MG63 (cell line): ENCODE data around the gene PRKCE. TPM values are rescaled to one million over a fixed set of nuclear protein-coding genes. Genes with fewer than 3 reads are reported as not detected.

Experiments used
- DNase-seq: peaks from one replicate; pipeline ENCODE4 v3.0.0-alpha.2; 2020
- H3K27me3 ChIP-seq: fragments of 250-450 bp; sonication (Bioruptor Pico); 2 replicates; pipeline ENCODE4 v1.5.1; 2020; ENCODE audit warnings: mild to moderate bottlenecking, moderate library complexity
- H3K36me3 ChIP-seq: fragments of 250-450 bp; sonication (Bioruptor Pico); 2 replicates; pipeline ENCODE4 v1.5.1; 2020; ENCODE audit warnings: mild to moderate bottlenecking, moderate library complexity
- H3K4me3 ChIP-seq: fragments of 250-450 bp; sonication (Bioruptor Pico); 2 replicates; pipeline ENCODE4 v1.5.1; 2020; ENCODE audit warnings: mild to moderate bottlenecking, moderate library complexity
- H3K9me3 ChIP-seq: fragments of 250-450 bp; sonication (Bioruptor Pico); 2 replicates; pipeline ENCODE4 v1.5.1; 2020; ENCODE audit warnings: mild to moderate bottlenecking, moderate library complexity
- total RNA-seq: library from RNA; depleted of rRNA; stranded (reverse); fragments of >200 nt; shearing (Covaris generic); gene quantifications from 2 replicates; pipeline ENCODE4 v1.2.3, GENCODE V29; 2014; ENCODE audit warnings: low replicate concordance

Gene PRKCE
- total RNA-seq, 1 experiment from 2014 or later: 16.9 TPM

DNA sequence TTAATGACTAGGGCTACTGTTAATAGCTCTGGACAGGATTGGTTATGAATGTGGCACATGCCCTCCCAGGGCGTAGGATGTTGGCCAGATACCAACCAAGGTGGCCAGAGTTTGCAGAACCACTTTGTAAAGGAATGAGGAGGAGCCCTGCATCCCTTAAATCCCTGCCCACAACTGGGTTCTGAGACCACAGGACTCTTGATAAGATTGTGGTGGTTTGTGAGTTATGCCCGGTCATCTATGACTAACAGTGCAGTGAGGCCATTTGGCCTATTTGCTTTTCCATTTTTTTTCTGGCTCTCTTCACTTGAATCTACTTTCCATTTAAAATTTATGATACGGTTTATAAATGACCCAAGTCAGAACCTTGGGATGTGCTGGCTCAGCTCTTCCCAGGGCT, 294.5 kb downstream of the PRKCE start:
- Histone ChIP-seq H3K36me3 (peaks cover 10% of the 10 kb centered on the region), H3K27me3 (no peaks in the 10 kb centered on the region), H3K9me3 (no peaks in the 10 kb centered on the region), H3K4me3 (no peak overlapping the region)
- peak; percentile 84 for DNase-seq

DNA sequence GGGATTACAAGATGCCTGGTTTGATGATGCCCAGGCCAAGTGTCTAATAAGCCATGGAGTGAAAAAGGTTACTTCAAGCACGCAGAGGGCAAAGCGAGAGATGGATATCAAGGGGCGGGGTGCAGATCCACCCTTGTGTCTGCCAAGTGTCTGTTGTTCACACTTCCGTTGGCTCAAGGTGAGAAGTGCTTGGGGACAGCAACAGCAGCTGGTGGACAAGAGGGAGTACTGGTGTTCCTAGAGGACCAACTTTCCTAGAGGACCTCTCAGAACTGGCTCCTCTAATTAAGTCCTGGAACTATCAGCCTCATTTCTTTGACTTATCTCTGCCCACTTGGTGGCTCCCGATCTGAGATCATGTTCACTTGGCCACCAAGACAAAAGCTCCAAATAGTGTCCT, 299.1 kb downstream of the PRKCE start:
- H3K36me3 ChIP-seq: no peaks in the 10 kb centered on the region
- H3K9me3 ChIP-seq: no peaks in the 10 kb centered on the region
- H3K27me3 ChIP-seq: no peaks in the 10 kb centered on the region
- no peak for DNase-seq
- no peak overlapping the region for H3K4me3 ChIP-seq

DNA sequence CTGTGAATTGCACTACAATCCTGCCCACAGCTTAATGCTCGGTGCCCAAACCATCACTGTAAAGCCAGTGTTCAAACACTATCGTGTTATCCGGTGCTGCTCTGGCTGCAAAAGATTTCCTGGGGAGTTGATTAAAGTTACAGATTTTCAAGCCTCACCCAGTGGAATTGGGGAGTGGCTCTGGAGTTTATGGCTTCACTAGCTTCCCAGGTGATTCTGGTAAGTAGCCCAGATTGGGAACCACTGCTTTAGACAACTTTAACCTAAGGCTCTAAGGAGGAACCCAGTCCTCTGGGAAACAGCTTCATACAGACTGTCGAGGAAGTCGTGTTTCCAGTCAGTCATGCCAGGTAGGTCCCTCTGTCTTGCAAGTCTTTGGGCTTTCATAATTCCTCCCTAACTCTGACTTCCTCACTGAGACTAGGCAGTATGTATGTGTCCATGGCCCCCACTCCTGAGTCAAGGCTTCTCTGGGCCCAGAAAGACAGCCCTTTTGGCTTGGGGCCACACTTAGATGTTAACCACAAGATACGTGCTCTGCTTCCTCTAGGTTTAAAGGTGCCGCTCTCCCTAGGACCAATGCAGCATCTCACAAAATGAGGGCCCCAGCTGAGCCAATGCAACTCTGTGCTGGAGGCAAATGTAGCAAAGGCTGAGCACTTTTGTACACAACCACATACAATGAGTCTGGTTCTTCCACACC, 299.7 kb downstream of the PRKCE start:
- no peaks in the 10 kb centered on the region for H3K36me3 ChIP-seq
- no peak for DNase-seq
- no peak overlapping the region for H3K4me3 ChIP-seq
- H3K27me3 ChIP-seq: no peaks in the 10 kb centered on the region
- H3K9me3 ChIP-seq: no peaks in the 10 kb centered on the region

DNA sequence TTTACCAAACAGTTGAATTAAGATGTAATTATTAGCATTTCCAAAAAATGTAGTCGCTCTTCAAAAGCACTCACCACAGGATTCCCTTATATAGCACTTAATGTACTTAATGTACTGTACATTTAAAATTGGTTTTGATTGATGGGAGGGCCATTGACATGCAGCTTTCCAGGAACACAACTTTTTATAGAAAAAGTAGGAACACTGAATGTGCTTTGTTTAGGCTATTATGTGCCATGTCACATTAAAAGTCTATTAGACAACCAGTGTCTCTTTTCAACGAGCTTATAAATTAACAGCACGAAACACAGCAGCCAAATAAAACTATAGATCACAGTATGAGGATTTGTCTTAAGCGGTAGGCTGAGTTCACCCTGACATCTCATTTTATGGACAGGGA, 301.1 kb downstream of the PRKCE start:
- Histone ChIP-seq H3K27me3 (no peaks in the 10 kb centered on the region), H3K9me3 (no peaks in the 10 kb centered on the region), H3K4me3 (no peak overlapping the region), H3K36me3 (no peaks in the 10 kb centered on the region)
- DNase-seq: no peak

DNA sequence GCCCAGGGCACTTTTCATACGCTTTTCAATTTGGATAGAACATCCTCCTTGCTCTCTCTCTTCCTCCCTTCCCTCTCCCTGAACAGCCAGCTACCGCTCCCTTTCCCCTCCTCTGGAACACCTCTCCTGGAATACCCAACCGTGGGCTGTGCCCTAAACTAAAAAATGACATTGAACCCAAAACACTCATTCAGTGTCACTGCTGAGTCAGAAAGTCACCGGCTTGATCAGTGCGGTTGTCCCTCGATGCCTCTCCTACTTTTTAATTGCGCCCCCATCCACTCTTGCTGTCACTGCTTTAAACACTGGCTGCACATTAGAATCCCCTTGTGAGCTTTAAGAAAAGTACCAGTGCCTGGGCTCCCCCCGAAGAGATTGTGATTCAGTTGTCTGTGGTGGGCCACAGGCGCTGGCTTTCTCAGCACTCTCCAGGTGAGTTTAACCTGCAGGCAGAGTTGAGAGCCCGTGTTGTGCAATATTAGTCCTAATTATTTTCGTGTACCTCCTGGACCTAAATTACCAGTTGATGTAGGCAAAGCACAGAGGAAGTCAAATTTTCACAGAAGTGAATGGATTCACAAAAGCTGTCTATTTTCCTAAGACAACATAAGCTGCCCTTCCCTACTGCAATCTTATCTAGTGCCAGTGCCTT, 302.0 kb downstream of the PRKCE start:
- H3K27me3 ChIP-seq: no peaks in the 10 kb centered on the region
- H3K4me3 ChIP-seq: no peak overlapping the region
- H3K9me3 ChIP-seq: no peaks in the 10 kb centered on the region
- no peak for DNase-seq
- H3K36me3 ChIP-seq: no peaks in the 10 kb centered on the region

DNA sequence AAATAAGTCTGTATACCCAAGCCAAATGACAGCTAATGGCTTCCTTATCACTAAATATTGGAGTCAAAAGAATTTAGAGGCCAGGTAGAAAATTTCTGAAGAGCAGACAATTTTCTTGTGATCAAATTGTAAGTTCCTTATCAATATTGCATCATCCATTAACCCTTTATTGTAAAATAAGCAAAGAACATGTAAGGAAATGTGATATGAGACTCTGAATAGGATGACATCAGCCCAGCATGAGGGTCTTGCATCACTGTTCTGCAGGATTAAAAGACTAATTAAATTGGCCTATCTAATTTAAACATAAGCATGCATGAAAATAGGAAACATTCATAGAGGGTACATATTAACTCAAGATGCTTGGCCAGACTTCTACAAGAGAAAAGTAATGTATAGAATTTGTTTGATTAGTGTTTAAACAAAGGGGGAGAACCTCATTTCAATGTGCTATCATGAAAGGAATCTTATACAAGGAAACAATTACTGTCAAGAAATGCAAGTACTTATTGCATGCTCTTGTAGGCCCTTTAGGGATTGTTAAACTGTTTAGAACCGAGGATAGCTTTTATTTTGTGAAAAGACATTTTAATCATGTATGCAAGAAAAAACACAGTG, 302.9 kb downstream of the PRKCE start:
- H3K27me3 ChIP-seq: no peaks in the 10 kb centered on the region
- no peaks in the 10 kb centered on the region for H3K36me3 ChIP-seq
- no peak overlapping the region for H3K4me3 ChIP-seq
- no peaks in the 10 kb centered on the region for H3K9me3 ChIP-seq
- no peak for DNase-seq

DNA sequence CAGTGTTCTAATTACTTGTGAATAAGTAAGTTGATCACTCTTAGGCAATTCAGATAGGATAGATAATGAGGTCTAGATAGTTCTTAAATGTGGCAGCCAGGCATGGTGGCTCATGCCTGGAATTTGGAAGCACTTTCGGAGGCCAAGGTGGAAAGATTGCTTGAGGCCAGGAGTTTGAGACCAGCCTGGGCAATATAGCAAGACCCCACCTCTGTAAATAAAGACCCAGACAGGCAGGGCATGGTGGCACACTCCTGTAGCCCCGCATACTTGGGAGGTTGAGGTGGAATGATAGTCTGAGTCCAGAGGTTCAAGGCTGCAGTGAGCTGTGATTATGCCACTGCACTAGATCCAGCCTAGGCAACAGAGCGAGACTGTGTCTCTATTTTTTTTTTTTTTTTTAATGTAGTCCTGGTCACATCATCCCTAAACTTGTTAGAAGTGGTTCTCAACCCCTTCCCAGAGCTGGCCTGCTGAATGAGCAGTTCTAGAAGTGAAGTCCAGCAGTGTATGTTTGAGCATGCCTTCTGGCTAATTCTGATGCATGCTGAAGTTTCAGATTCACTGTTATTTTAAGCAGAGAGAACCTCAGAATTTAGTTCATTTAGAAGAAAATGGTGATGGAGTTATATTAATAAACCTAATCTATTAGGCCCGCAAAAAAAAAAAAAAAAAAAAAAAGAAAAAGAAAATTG, 306.2 kb downstream of the PRKCE start:
- Histone ChIP-seq H3K36me3 (no peaks in the 10 kb centered on the region), H3K9me3 (no peaks in the 10 kb centered on the region), H3K27me3 (no peaks in the 10 kb centered on the region), H3K4me3 (no peak overlapping the region)
- no peak for DNase-seq

DNA sequence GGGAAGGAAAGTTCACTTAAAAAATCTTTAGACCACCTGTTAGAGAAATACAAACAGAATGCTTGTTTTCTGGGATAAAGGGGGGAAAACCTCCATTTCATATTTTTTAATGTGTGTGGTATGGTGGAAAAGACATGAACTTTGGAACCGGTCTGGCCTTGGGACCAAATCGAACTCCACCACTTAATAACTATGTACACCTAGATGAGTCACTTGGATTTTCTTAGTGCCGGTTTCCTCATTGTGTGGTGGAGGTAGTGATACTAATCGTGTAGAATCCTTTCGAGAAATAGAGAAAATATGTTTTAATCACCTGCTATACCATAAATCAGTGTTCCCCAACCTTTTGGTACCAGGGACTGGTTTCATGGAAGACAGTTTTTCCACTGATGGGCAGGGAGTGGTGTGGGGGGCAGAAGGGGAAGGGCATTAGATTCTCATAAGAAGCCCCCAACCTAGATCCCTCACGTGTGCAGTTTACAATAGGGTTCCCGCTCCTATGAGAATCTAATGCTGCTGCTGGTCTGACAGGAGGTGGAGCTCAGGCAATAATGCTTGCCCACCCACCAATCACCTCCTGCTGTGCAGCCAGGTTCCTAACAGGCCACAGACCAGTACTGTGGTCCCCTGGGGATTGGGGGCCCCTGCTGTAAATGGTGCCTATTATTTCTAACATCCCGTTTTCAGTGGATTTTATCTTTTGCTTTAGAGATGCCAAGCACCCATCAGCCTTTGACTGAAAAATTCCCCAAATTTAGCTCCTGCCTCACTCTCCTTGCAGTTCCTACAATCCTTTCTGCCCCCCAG, 308.8 kb downstream of the PRKCE start:
- no peaks in the 10 kb centered on the region for H3K27me3 ChIP-seq
- H3K36me3 ChIP-seq: peaks cover 6% of the 10 kb centered on the region
- no peak overlapping the region for H3K4me3 ChIP-seq
- no peaks in the 10 kb centered on the region for H3K9me3 ChIP-seq
- DNase-seq: no peak

DNA sequence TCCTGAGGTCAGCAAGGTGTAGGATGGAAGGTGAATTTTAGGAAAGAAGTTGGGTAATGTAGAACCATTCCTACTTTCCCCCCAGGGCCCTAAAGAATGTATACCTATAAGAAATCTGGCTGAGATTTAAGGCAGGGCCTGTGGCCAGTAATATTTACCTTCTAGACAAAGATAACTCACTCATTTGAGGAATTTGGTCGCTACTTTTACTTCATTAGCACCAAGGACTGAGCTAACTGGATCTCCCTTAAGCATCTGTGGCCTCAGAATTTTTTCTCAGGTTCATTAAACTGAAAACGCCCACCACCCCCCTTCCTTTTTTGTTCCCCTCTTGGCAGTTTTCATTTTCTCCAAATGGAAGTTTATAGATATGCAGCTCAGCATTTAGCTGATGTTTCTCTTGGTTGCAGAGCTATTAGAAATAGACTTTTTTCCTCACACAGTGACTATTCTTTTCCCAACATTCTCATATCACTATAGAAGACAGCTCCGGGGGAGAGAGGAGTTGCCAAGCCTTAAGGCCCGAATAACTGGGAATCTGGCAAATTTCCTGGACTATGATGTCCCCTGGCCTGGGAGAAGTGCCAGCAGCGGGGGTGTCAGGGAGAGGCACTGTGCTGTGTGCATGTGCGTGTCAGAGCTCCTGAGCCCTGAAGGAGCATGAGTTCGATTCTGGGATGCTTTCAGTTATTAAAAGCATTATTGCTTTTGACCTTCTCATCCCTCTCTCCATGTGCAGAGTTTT, 310.9 kb downstream of the PRKCE start:
- DNase-seq: peak; percentile 93
- peaks cover 6% of the 10 kb centered on the region for H3K36me3 ChIP-seq
- no peak overlapping the region for H3K4me3 ChIP-seq
- H3K9me3 ChIP-seq: no peaks in the 10 kb centered on the region
- no peaks in the 10 kb centered on the region for H3K27me3 ChIP-seq

DNA sequence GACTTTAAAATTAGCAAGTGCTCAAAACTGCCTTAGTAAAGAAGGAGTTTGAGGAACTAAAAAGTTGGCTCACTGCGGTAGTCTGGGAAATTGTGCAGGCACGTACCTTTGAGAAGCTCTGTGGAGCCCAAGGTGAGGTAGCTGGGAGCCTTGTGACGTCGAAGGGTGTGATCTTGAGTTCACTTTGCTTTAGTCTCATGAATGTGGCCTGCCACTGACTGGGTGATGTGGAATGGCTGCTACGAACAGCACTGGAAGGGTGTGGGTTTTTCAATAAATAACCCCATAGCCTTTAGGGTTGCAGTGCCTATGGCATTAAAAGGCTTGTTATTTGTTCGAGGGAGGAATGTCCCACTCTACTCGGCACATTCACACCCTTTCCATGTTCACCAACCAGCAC, 312.3 kb downstream of the PRKCE start:
- Histone ChIP-seq H3K36me3 (peaks cover 6% of the 10 kb centered on the region), H3K9me3 (no peaks in the 10 kb centered on the region), H3K27me3 (no peaks in the 10 kb centered on the region), H3K4me3 (no peak overlapping the region)
- DNase-seq: no peak

DNA sequence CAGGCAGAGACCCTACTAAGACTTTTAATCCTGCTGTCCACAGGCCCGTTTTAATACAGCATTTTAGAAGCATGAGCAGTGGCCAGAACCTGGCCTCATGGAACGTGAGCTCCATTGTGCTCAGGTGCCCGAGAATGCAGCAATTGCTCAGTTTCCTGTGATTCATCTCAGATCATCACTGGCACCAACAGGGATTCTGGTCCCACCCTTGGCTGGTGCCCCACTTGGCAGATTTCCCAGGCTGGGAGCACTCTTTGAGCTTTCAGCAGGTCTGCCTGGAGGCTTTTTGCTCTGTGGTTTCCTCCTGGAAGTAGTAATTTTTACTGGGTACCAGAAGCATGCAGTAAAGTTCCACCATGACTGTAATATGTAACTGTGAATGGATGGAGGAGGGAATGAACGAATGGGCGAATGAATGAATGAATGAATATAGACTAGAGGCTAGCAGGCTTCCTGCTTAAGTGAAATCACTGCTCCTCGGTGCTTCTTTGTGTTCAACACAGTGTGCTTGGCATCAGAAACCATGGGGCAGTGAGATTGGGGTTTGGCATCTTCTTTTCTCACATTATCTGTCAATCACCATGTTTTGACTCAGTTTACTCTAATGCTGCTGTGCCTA, 312.9 kb downstream of the PRKCE start:
- no peak overlapping the region for H3K4me3 ChIP-seq
- peak; percentile 99 for DNase-seq
- peaks cover 6% of the 10 kb centered on the region for H3K36me3 ChIP-seq
- H3K27me3 ChIP-seq: no peaks in the 10 kb centered on the region
- no peaks in the 10 kb centered on the region for H3K9me3 ChIP-seq

DNA sequence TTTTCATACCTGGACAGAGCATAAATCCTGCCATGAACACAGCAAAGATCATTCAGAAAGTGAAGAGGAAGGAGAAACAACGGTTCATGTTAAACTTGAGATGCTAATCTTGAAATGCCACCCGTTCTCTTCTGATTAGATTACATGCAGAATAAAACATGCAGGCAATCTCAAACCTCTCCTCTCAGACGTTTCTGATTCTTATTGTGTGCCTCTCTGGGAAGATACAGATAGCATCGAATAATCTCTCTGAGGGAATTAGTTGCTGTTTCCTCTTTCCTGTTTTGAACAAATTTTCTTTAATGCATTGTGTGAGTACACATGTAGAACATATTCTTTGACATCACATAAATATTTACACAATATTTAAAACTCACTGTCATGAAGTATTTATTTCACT, 313.4 kb downstream of the PRKCE start:
- DNase-seq: no peak
- Histone ChIP-seq H3K36me3 (peaks cover 6% of the 10 kb centered on the region), H3K9me3 (no peaks in the 10 kb centered on the region), H3K4me3 (no peak overlapping the region), H3K27me3 (no peaks in the 10 kb centered on the region)

DNA sequence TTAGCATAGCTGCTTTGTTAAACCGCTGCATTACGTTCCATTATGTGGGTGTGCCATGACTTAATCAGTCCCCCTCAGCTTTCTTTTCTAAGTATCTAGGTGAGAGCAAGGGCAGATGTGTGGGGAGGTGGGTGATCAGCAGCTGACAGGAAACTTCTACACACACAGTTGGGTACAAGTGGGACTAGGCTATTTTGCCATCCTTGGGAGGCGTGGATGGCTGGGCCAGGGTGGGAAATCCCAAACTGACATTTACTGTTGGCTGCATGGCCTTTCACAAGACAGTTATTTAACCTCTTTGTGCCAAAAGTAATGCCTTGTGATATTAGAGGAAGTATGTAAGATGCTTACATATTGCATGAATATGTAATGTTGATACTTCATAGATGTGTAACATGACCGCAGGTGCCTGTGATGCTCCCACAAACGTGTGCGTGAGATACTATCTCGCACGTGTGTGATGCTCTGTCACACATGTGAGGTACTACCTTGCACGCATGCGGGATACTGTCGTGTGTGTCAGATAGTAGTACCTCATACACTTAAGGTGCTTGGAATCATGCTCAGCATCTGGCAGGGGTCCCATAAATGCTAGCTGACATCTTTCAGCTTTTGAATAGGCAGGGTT, 314.5 kb downstream of the PRKCE start:
- H3K36me3 ChIP-seq: peaks cover 6% of the 10 kb centered on the region
- no peak overlapping the region for H3K4me3 ChIP-seq
- no peaks in the 10 kb centered on the region for H3K9me3 ChIP-seq
- DNase-seq: no peak
- no peaks in the 10 kb centered on the region for H3K27me3 ChIP-seq

DNA sequence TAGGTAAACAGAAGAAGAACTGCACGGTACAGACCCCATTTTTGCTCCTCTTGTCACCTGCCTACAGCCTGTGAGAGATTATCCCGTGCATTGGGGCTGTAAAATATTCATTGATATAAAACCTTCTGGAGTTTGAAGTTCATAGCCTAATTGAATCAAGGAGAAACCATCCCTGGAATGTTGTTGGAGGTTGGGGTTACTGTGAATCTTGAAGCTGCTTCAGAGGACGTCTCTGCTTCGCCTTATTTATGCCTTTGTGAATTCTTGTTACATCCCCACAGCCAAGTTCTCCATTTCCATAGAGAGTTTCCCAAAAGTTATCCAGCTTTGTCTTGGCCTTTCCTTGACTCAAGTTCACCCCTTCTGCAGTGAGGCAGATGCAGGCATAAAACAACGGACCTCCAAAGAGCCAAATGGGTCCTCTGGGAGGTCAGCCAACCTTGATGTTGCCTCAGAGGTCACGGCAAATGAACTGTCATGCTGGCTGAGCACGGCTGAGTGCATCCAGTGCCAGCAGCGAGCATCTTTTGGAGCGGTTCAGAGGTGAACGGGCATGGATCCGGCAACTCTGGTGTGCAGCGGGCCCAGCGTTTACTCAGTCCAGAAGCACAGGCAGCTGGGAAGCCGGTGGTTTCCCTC, 317.6 kb downstream of the PRKCE start:
- no peaks in the 10 kb centered on the region for H3K9me3 ChIP-seq
- no peaks in the 10 kb centered on the region for H3K36me3 ChIP-seq
- DNase-seq: peak; percentile 76
- no peaks in the 10 kb centered on the region for H3K27me3 ChIP-seq
- H3K4me3 ChIP-seq: no peak overlapping the region

DNA sequence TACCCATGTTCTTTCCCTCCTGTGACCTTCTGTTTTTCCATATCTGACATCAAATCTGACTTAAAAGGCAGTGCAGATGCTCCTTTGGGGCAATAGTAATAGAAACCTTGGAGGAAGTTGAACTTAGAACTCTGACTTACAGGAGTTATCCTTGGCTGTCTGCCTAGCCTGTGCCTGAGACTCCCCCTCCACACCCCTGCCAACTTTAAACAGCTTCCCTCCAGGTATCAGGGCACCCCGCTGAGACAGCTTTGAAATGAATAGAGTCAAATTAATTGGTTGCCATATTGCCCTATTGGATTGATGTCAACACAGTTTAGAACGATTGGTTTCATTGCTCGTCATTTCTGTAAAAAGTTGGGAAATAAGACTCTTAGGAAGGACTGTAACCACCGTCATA, 322.0 kb downstream of the PRKCE start:
- DNase-seq: no peak
- Histone ChIP-seq H3K27me3 (no peaks in the 10 kb centered on the region), H3K36me3 (peaks cover 7% of the 10 kb centered on the region), H3K9me3 (no peaks in the 10 kb centered on the region), H3K4me3 (no peak overlapping the region)
